ENCODE data around the gene USP19.

The USP19 gene, protein sequence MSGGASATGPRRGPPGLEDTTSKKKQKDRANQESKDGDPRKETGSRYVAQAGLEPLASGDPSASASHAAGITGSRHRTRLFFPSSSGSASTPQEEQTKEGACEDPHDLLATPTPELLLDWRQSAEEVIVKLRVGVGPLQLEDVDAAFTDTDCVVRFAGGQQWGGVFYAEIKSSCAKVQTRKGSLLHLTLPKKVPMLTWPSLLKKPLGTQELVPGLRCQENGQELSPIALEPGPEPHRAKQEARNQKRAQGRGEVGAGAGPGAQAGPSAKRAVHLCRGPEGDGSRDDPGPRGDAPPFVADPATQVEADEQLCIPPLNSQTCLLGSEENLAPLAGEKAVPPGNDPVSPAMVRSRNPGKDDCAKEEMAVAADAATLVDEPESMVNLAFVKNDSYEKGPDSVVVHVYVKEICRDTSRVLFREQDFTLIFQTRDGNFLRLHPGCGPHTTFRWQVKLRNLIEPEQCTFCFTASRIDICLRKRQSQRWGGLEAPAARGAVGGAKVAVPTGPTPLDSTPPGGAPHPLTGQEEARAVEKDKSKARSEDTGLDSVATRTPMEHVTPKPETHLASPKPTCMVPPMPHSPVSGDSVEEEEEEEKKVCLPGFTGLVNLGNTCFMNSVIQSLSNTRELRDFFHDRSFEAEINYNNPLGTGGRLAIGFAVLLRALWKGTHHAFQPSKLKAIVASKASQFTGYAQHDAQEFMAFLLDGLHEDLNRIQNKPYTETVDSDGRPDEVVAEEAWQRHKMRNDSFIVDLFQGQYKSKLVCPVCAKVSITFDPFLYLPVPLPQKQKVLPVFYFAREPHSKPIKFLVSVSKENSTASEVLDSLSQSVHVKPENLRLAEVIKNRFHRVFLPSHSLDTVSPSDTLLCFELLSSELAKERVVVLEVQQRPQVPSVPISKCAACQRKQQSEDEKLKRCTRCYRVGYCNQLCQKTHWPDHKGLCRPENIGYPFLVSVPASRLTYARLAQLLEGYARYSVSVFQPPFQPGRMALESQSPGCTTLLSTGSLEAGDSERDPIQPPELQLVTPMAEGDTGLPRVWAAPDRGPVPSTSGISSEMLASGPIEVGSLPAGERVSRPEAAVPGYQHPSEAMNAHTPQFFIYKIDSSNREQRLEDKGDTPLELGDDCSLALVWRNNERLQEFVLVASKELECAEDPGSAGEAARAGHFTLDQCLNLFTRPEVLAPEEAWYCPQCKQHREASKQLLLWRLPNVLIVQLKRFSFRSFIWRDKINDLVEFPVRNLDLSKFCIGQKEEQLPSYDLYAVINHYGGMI (N-terminal part only)

DNA sequence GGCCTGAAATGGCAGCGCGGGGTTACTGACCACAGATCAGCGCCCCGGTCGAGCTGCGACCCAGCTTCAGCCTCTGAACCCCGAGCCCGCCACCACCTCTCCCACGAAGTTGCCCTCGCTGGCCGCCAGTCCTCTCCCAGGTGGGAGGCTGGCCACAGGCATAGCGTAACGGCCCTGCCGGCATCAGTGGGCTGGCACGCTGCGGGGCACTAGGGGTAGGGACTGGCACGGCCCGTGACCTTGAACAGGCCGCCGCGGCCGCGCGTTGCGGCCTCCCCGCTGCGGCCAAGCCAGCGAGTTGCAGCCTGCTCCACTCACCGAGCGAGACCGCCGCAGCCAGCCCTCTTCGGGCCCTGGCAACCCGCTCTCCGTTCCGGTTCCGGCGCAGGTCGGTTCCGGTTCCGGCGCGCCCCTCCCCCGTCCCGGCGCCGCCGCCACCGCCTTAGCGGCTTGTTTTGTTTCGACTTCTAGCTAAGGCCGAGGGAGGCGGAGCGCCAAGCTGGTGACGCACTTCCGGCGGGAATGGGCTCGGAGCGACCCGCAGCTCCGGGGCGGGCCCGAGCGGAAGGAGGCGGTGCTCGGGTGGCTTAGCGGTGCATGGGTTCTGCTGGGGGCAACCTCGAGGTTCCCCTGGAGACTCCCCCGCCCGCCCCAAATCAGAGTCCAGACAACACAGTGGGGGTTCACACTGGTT is at the start of gene USP19:
TSS of gene USP19 (minus strand) at position 386 of the 694 bp plus-strand sequence. CDS start 1,678 bp downstream, outside the sequence.
- peak within 1 kb of the TSS; percentile 95 for H3K27ac ChIP-seq
- ChIA-PET POLR2A (ENCODE audit: low non-redundant PET) (interaction anchor here (0.8 kb wide), 1 partner anchor 27 kb away, joined by 3 read pairs; the partner anchor contains the start of gene QRICH1), CTCF (interaction anchor here (0.7 kb wide), 1 partner anchor 33 kb away, joined by 4 read pairs; no protein-coding TSS in a partner anchor)
- peak; percentile 90 for DNase-seq (ENCODE audit: low spot score)
- TF ChIP-seq, protein P1, sequence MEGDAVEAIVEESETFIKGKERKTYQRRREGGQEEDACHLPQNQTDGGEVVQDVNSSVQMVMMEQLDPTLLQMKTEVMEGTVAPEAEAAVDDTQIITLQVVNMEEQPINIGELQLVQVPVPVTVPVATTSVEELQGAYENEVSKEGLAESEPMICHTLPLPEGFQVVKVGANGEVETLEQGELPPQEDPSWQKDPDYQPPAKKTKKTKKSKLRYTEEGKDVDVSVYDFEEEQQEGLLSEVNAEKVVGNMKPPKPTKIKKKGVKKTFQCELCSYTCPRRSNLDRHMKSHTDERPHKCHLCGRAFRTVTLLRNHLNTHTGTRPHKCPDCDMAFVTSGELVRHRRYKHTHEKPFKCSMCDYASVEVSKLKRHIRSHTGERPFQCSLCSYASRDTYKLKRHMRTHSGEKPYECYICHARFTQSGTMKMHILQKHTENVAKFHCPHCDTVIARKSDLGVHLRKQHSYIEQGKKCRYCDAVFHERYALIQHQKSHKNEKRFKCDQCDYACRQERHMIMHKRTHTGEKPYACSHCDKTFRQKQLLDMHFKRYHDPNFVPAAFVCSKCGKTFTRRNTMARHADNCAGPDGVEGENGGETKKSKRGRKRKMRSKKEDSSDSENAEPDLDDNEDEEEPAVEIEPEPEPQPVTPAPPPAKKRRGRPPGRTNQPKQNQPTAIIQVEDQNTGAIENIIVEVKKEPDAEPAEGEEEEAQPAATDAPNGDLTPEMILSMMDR (conservative IDR thresholded peaks at IDR 0.05; ENCODE audit: low read depth), result no peak

DNA sequence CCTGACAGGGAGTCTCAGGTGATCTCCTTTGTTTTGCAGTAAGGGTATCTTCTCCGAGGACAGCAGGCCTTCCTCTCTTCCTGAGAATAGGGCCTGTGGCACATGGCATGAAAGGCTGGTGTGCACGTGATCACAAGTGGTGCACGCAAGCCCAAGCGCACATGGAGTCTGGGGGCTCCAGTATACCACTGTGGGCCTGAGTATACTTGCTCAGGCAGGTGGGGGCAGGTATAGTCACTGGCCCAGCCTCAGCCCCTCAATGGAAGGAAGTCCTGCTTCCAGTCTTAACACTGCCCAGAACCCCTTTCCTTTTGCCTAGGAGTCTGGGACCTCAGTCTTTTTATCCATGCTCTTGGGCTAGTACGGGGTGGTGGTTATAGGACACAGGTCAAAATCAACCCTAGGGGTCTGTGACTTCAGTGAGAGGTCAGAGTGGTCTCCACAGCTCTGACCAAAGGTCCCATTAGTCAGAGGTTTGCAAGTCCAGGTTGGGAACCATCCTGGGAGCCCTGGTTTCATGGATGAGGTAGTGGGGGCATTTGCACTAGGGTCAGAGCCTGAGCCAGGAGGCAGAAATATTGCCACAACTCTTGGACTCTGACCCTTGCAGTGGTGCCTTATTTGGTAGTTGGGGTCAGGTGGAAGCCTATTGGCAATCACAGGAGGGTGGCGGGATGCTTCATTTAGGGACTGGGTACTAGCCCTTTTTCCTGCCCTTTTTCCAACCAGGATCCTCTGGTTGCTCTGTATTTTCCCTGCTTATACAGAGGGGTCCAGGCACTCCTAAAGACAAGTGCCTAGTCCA is 46.3 kb upstream of the USP19 start:
- TF ChIP-seq, protein P1 (conservative IDR thresholded peaks at IDR 0.05; ENCODE audit: low read depth), result no peak
- ChIA-PET POLR2A (ENCODE audit: low non-redundant PET) (no interaction called here), CTCF (no interaction called here)
- DNase-seq (ENCODE audit: low spot score), result no peak
- peak overlapping the region; percentile 81 for H3K27ac ChIP-seq

DNA sequence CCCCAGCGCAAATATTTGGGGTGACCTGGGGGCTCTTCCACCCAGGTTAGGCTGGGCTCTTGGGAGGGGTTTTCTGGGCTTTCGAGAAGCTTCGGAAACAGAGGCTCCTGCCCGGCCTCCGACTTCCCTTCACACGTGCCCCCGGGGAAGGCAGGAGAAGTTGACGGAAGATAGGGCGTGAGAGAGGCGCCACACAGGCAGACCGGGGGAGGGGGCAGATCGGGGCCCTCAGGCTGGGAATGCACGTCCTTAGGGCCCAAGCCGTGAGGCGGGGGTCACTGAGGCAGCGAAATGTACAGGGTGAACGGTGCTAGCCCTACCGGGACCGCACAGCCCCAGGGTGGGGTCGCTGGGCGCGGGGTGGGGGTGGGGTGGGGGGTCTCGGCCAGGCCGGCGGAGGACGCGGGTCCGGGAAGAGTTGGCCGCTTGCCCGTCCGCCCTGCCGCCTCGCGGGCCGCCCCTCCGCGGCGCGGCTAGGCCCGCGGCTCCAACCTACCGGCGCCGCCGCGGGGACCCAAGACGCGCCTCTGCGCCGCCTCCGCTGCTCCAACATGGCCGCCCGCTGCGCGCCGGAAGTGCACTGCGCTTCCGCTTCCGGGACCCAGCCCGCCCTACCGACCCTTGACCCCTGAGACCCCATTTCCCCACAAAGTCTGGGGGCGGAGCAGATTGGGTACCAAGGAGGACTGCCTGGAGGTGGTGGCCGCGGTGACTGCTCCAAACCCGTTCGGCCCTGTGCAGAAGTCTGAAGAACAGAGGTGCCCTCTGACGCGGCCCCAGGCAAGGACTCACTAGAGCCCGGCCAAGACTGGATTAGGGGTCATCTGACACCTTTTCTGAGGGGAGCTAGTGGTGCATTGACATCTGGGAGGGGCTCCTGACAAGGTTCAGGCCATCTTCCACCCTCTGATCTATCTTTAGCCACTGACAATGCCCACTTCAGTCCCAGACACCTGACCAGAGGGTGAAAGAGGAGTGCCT is 45.4 kb upstream of the USP19 start, which contains the start of gene CCDC71:
TSS of gene CCDC71 (minus strand) at position 561 of the 981 bp plus-strand sequence. CDS start 2,123 bp downstream, outside the sequence.
- peak; percentile 70 for DNase-seq (ENCODE audit: low spot score)
- peak within 1 kb of the TSS; percentile 81 for H3K27ac ChIP-seq
- ChIA-PET CTCF (no interaction called here), POLR2A (ENCODE audit: low non-redundant PET) (no interaction called here)
- TF ChIP-seq, protein P1 (conservative IDR thresholded peaks at IDR 0.05; ENCODE audit: low read depth), result no peak

DNA sequence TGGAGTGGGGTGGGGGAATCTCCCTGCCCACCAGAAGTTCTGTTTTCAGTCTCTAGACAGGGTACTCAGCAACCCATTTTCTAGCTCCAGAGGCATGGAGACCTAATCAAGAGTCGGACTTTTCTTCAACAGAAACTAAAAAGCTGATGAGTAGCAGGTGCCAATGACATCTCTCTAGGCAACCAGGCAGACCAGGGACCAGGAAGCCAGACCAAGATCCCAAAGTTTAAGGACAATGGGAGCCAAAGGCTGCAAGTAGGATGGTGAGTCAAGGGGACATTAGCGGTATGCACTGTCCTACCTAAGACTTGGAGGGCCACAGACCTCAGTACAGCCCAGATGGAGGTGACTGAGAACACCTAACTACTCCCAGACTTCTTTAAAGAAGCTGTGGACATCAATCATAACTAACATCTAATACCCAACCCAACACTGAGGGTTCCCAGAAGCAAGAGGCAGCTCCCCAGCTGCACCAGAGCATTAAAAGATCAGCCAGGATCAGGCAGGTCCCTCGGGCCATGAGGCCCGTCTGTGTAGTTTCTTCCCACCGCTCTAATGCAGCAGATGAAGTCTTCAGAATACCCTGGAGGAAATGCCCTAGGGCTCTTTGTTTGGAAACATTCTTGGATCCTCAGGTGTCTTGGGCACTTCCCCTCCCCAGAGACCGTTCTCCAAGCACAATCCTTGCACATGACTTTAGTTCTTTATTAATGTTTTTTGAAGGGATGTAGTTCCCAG is 44.5 kb upstream of the USP19 start:
- no peak for DNase-seq (ENCODE audit: low spot score)
- peak overlapping the region; percentile 81 for H3K27ac ChIP-seq
- TF ChIP-seq, protein P1 (conservative IDR thresholded peaks at IDR 0.05; ENCODE audit: low read depth), result no peak
- CTCF ChIA-PET, result interaction anchor here (0.5 to 0.6 kb wide), 2 partner anchors 95 to 188 kb away, joined by 3 read pairs; no protein-coding TSS in a partner anchor
- POLR2A ChIA-PET (ENCODE audit: low non-redundant PET), result no interaction called here
